ENCODE measurements around the gene C19orf53. TPM values are rescaled to one million over a fixed set of nuclear protein-coding genes. Genes with fewer than 3 reads are reported as not detected.
A peak's percentile ranks its signal among the peaks of the same experiment; 100 is the strongest.

The C19orf53 gene
- 142 and 143 TPM in 2 replicates for total RNA-seq

DNA sequence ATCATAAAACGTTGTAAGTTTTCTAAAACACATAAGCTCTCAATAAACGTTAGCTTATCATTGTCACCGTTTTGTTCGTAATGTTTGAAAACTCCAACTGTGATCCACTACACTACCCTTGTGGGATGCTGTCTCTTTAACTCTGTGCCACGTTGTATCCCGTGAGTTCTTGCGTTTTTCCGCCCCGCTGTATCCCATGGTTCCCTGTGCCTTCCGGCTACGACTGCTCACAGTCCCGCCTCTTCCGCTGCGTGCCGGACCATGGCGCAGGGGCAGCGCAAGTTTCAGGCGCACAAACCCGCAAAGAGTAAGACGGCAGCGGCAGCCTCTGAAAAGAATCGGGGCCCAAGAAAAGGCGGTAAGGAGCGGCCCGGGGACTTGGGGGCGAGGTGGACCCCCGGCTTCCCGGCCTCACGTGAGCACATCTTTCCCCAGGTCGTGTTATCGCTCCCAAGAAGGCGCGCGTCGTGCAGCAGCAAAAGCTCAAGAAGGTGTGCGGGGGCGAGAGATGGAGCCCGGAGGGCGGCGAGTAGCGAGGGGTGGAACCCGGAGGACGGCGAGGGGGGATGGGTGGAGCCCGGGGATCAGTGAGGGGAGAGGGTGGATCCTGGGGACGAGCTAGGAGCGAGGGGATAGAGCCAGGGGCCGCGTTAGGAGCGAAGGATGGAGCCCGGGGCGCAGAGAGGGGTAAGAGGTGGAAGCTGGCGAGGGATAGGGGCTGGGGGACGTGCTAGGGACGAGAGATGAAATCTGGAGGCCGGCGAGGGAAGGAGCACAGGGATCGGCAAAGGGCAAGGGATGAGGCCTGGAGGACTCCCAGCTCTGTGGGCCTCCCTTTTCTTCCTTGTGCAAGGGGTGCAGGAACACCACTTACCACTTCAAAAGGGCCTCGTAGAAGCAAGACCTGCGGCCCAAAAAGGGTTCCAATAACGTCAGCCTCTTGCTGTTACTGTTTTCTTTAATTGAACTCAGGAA, at the start of gene C19orf53:
Gene C19orf53, plus strand, starts transcription at position 240 of the 975 bp plus-strand sequence. Its CDS starts 22 bp downstream, at position 262.
- peak; percentile 98 for DNase-seq
- Mint-ChIP-seq H3K27me3 (no peaks in the 10 kb centered on the region), H3K4me1 (peaks cover 20% of the 10 kb centered on the region), H3K36me3 (ENCODE audit: low read depth) (peaks cover 47% of the 10 kb centered on the region), H3K4me3 (peak within 1 kb of the TSS; percentile 99), H3K27ac (peak within 1 kb of the TSS; percentile 94), H3K9me3 (no peaks in the 10 kb centered on the region)
- intact Hi-C loops (cut with micrococcal nuclease): loop anchor here (1.0 to 10.0 kb wide), 6 partner anchors 21 to 300 kb away; partner anchors contain the start of genes MISP3 and ZSWIM4

DNA sequence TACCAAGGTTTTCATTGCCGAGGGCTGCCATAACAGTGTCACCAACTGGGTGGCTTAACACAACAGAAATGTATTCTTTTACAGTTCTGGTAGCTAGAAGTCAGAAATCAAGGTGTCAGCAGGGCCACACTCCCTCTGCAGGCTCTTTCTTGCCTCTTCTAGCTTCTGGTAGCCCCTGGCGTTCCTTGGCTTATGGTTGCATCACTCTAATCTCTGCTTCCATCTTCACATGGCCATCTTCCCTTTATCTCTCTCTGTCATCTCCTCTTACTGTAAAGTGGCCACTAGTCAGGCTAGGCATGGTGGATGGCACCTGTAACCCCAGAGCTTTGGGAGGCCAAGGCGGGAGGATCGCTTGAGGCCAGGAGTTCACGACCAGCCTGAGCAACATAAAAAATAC, 47.9 kb upstream of the C19orf53 start:
- no peak for DNase-seq
- no peaks in the 10 kb centered on the region for H3K9me3 Mint-ChIP-seq
- intact Hi-C loops (cut with micrococcal nuclease): no loop called here
- H3K36me3 Mint-ChIP-seq (ENCODE audit: low read depth): no peaks in the 10 kb centered on the region
- H3K27me3 Mint-ChIP-seq: no peaks in the 10 kb centered on the region
- H3K4me1 Mint-ChIP-seq: peaks cover 16% of the 10 kb centered on the region
- H3K27ac Mint-ChIP-seq: no peak overlapping the region
- H3K4me3 Mint-ChIP-seq: no peak overlapping the region

DNA sequence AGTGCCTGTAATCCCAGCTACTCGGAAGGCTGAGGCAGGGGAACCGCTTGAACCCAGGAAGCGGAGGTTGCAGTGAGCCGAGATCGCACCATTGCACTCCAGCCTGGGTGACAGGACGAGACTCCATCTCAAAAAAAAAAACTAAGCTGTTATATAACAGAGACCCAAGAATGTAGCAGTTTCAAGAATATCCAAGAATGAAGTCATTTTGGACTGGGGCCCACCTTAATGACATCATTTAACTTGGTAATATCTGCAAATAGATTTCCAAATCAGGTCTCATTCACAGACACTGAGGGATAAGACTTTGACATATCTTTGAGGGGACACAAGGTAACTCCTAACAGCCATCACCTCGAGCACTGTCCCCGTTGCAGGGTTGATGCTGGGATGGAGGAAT, 46.5 kb upstream of the C19orf53 start:
- Mint-ChIP-seq H3K4me3 (no peak overlapping the region), H3K36me3 (ENCODE audit: low read depth) (no peaks in the 10 kb centered on the region), H3K27ac (no peak overlapping the region), H3K9me3 (no peaks in the 10 kb centered on the region), H3K4me1 (peaks cover 19% of the 10 kb centered on the region), H3K27me3 (no peaks in the 10 kb centered on the region)
- intact Hi-C loops (cut with micrococcal nuclease): no loop called here
- DNase-seq: no peak

- Mint-ChIP-seq H3K4me1 (peaks cover 19% of the 10 kb centered on the region), H3K27me3 (no peaks in the 10 kb centered on the region), H3K9me3 (no peaks in the 10 kb centered on the region), H3K4me3 (no peak overlapping the region), H3K36me3 (ENCODE audit: low read depth) (no peaks in the 10 kb centered on the region), H3K27ac (no peak overlapping the region)
- intact Hi-C loops (cut with micrococcal nuclease): loop anchor here (2.0 to 10.0 kb wide), 2 partner anchors 45 to 455 kb away; partner anchors contain the start of gene C19orf53
- DNase-seq: no peak
Measured at GRCh38 chr19:13729859-13730258, 44.4 kb upstream of the C19orf53 start.

DNA sequence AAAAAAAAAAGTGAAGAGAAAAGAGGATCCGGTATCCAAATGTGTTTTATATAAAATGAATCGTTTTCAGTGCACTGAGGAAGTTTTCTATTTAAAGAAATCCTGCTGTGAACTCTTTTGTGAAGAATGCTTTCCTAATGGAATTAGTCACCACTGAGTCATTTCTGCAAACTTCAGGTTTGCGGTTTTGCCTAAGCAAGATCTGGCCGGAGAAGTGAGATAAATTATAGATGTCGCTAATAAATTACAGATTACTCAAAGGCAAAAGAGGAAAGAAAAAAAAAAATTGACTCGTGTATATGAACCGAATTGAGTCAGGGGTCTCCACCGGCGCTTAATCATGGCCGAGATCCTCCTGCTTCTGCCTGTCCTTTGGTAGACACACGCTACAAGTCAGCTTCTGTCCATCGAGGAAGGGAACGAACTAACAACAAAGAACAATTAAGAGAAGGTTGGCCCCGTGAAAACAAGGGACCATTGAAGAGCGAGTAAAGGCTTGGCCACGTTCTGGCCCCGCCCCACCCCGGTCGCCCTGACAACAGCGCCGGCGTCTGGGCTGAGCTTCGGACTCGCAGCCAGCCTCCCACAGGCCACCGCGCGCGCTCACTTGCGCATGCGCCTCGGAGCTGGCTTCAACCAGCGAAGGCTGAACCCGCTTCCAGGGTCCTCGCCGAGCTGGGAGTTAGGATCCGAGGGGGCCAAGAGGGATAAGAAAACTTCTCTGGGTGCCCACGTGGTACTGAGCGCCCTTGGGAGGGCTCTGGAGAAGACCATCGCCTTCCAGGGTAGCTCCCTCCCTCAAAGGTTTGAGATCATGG, 42.9 kb upstream of the C19orf53 start:
- Mint-ChIP-seq H3K27me3 (no peaks in the 10 kb centered on the region), H3K36me3 (ENCODE audit: low read depth) (no peaks in the 10 kb centered on the region), H3K4me1 (peaks cover 19% of the 10 kb centered on the region), H3K9me3 (no peaks in the 10 kb centered on the region), H3K4me3 (peak overlapping the region; percentile 89), H3K27ac (peak overlapping the region; percentile 95)
- intact Hi-C loops (cut with micrococcal nuclease): loop anchor here (1.0 to 10.0 kb wide), 3 partner anchors 16 to 457 kb away; partner anchors contain the start of gene C19orf53
- peak; percentile 99 for DNase-seq

DNA sequence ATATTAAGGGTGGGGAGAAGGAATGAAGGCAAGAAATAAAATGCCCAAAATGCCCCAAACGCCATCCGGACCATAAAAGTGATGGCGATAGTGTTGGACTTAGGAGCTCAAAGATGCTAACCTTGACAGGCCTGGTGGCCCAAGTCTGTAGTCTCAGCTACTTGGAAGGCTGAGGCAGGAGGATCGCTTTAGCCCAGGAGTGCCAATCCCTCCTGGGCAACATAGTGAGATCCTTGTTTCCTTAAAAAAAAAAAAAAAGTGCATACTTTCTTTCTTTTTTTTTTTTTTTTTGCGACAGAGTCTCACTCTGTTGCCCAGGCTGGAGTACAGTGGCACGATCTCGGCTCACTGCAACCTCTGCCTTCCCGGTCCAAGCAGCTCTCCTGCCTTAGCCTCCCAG, 41.9 kb upstream of the C19orf53 start:
- Mint-ChIP-seq H3K4me1 (peaks cover 19% of the 10 kb centered on the region), H3K36me3 (ENCODE audit: low read depth) (no peaks in the 10 kb centered on the region), H3K9me3 (no peaks in the 10 kb centered on the region), H3K27me3 (no peaks in the 10 kb centered on the region), H3K27ac (no peak overlapping the region), H3K4me3 (peak overlapping the region; percentile 89)
- intact Hi-C loops (cut with micrococcal nuclease): loop anchor here (10.0 kb wide), 1 partner anchor 458 kb away; no protein-coding TSS in a partner anchor
- DNase-seq: no peak

DNA sequence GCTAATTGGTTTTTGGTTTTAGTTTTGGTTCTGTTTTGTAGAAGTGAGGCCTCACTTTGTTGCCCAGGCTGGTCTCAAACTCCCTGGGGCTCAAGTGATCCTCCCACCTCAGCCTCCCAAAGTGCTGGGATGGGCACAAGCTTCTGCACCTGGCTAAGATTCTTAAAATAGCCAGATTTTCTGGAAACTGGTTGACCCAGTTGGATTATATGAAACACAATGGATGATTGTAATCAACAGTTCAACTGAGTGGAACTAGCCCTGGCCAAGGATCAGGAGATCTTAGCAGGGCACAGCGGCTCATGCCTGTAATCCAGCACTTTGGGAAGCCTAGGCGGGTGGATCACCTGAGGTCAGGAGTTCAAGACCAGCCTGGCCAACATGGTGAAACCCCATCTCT, 39.5 kb upstream of the C19orf53 start:
- H3K4me3 Mint-ChIP-seq: no peak overlapping the region
- H3K9me3 Mint-ChIP-seq: no peaks in the 10 kb centered on the region
- intact Hi-C loops (cut with micrococcal nuclease): loop anchor here (10.0 kb wide), 1 partner anchor 460 kb away; no protein-coding TSS in a partner anchor
- H3K4me1 Mint-ChIP-seq: peaks cover 18% of the 10 kb centered on the region
- no peaks in the 10 kb centered on the region for H3K27me3 Mint-ChIP-seq
- H3K27ac Mint-ChIP-seq: no peak overlapping the region
- DNase-seq: no peak
- H3K36me3 Mint-ChIP-seq (ENCODE audit: low read depth): no peaks in the 10 kb centered on the region

DNA sequence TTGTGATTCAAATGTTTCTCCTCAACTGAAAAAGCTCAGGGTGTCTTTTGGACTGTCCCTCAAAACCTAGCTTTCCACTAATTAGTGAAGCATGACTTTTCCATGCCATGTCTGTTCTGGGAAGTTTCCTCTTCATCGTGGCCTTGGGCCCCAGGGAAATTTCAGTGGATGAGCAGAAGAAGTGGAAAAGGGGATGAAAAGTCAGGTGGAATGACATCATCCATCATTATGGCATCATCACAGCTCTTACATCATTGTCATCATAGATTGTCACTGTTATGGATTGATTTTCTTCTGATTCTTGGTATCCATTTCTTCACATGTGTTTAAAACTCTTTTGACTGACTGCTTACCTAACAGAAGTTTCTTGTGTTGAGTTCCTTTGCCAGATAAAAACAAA, 36.2 kb upstream of the C19orf53 start:
- H3K36me3 Mint-ChIP-seq (ENCODE audit: low read depth): no peaks in the 10 kb centered on the region
- no peak overlapping the region for H3K27ac Mint-ChIP-seq
- no peak for DNase-seq
- H3K9me3 Mint-ChIP-seq: no peaks in the 10 kb centered on the region
- no peaks in the 10 kb centered on the region for H3K4me1 Mint-ChIP-seq
- intact Hi-C loops (cut with micrococcal nuclease): loop anchor here (10.0 kb wide), 1 partner anchor 463 kb away; no protein-coding TSS in a partner anchor
- no peak overlapping the region for H3K4me3 Mint-ChIP-seq
- H3K27me3 Mint-ChIP-seq: no peaks in the 10 kb centered on the region

- Mint-ChIP-seq H3K27me3 (no peaks in the 10 kb centered on the region), H3K9me3 (no peaks in the 10 kb centered on the region), H3K4me3 (no peak overlapping the region), H3K36me3 (ENCODE audit: low read depth) (no peaks in the 10 kb centered on the region), H3K27ac (no peak overlapping the region), H3K4me1 (no peaks in the 10 kb centered on the region)
- intact Hi-C loops (cut with micrococcal nuclease): no loop called here
- DNase-seq: no peak
Measured at GRCh38 chr19:13741893-13742292, 32.4 kb upstream of the C19orf53 start.

DNA sequence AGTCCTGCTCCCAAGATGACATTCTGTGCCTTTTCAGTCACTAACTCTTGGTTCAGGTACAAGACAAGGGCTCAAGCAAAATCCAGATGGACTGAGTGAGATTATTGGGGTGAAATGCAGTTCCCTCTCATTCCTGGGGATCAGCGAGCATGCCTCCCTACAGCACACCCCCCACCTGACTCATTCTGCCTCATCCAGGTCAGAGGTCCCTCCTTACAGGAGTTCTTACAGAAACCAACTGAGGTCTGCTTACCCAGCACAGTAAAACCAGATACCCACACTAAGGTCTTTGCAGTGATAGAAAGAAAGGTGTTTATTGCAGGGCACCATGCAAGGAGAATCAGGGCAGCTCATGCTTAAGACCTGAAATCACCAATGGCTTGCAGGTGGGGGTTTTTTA, 31.5 kb upstream of the C19orf53 start:
- H3K4me3 Mint-ChIP-seq: no peak overlapping the region
- intact Hi-C loops (cut with micrococcal nuclease): no loop called here
- H3K27me3 Mint-ChIP-seq: no peaks in the 10 kb centered on the region
- H3K4me1 Mint-ChIP-seq: peaks cover 4% of the 10 kb centered on the region
- no peaks in the 10 kb centered on the region for H3K36me3 Mint-ChIP-seq (ENCODE audit: low read depth)
- no peak for DNase-seq
- no peak overlapping the region for H3K27ac Mint-ChIP-seq
- H3K9me3 Mint-ChIP-seq: no peaks in the 10 kb centered on the region

GRCh38 chr19:13744174-13744573, 30.1 kb upstream of the C19orf53 start:
- H3K4me1 Mint-ChIP-seq: peaks cover 12% of the 10 kb centered on the region
- no peak overlapping the region for H3K27ac Mint-ChIP-seq
- no peaks in the 10 kb centered on the region for H3K36me3 Mint-ChIP-seq (ENCODE audit: low read depth)
- H3K27me3 Mint-ChIP-seq: no peaks in the 10 kb centered on the region
- intact Hi-C loops (cut with micrococcal nuclease): no loop called here
- no peak overlapping the region for H3K4me3 Mint-ChIP-seq
- no peaks in the 10 kb centered on the region for H3K9me3 Mint-ChIP-seq
- DNase-seq: no peak

DNA sequence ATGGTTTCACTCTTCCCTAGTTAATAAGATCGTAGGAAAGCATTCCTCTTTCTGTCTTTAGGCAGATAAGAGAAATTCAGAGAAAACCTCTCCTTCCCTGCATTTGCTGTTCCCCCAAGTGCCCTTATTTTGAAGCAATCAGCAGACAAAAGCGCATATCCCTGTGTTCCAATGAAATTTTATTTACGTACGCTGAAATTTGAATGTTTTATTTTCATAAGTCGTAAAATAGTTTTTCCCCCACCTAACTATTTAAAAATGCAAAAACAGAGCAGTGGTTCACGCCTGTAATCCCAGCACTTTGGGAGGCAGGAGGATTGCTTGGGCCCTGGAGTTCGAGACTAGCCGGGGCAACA, 27.2 kb upstream of the C19orf53 start:
- no peak for DNase-seq
- intact Hi-C loops (cut with micrococcal nuclease): loop anchor here (1.0 kb wide), 2 partner anchors 16 to 27 kb away; partner anchors contain the start of gene C19orf53
- Mint-ChIP-seq H3K27ac (peak overlapping the region; percentile 92), H3K36me3 (ENCODE audit: low read depth) (peaks cover 9% of the 10 kb centered on the region), H3K4me1 (peaks cover 17% of the 10 kb centered on the region), H3K27me3 (no peaks in the 10 kb centered on the region), H3K9me3 (no peaks in the 10 kb centered on the region), H3K4me3 (peak overlapping the region; percentile 92)

- Mint-ChIP-seq H3K27ac (peak overlapping the region; percentile 92), H3K27me3 (no peaks in the 10 kb centered on the region)
- intact Hi-C loops (cut with micrococcal nuclease): no loop called here
Measured at GRCh38 chr19:13748169-13748828, 26.0 kb upstream of the C19orf53 start.

More at GRCh38 chr19:13748169-13748828, 26.0 kb upstream of the C19orf53 start:
- H3K4me3 Mint-ChIP-seq: peak overlapping the region; percentile 92
- peaks cover 16% of the 10 kb centered on the region for H3K36me3 Mint-ChIP-seq (ENCODE audit: low read depth)
- H3K4me1 Mint-ChIP-seq: peaks cover 17% of the 10 kb centered on the region
- peak; percentile 73 for DNase-seq
- no peaks in the 10 kb centered on the region for H3K9me3 Mint-ChIP-seq

All from activated CD4-positive, alpha-beta T cell treated with anti-CD3 and anti-CD28 coated beads, Interleukin-2, amount 10 ng/mL, durations not matched to agents 24 days and 14 days (primary cell).